ENCODE results near the gene IGFBP4.

IGFBP4 gene

DNA sequence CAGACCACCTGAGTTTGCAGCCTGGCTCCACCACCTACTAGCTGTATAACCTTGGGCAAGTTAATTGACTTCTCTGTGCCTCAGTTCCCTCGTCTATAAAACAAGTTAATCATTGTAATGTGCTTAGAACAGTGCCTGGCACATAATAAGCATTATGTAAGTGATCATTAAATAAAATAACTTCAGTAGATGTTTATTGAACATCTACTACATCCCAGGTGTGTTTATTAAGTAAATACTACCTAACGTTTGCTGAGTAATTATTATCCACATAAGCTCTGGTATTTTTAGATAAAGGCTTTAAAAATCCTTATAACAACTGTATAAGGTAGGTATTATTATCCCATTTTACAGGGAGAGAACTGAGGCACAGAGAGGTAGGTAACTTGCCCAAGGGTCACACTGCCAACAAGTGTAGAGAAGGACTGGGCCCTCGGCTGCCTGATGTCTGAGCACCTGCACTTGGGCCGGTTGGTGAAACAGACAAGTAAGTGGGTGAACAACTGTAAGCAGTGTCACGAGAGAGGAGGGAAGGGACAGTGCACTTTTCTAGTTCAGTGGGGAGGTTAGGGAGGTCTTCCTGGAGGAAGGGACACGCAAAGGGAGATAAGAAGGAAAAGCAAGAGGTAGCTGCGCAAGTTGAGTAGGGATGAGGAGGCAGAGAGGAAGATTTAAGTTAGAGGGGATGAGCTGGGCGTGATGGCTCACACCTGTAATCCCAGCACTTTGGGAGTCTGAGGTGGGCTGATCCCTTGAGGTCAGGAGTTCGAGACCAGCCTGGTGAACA lies 53.6 kb downstream of the IGFBP4 start:
- Mint-ChIP-seq H3K9me3 (no peaks in the 10 kb centered on the region), H3K27me3 (peaks cover 4% of the 10 kb centered on the region), H3K4me1 (peaks cover 8% of the 10 kb centered on the region), H3K36me3 (ENCODE audit: low read depth) (no peaks in the 10 kb centered on the region), H3K27ac (peak overlapping the region; percentile 32), H3K4me3 (no peak overlapping the region)
- no peak for DNase-seq
- ATAC-seq: no peak

DNA sequence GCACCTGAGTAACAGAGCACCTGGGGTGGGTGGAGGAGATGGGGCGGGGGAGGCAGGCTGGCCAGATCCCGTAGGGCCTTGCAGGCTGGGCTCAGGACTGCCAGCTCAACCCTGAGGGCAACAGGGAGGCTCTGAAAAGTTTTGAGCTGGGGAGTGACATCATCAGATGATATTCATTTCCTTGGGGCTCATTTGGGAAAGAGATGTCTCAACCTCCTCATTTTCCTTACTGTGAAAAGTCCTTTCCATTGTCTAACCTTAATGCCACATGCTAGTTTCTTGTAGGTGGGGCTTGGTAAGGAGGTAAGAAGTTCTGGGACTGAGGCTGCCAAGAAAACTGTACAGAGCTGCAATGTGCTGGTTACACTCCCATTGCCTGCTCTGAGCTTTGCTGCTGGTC lies 54.4 kb downstream of the IGFBP4 start:
- Mint-ChIP-seq H3K27ac (no peak overlapping the region), H3K4me1 (peaks cover 6% of the 10 kb centered on the region), H3K4me3 (no peak overlapping the region), H3K36me3 (ENCODE audit: low read depth) (no peaks in the 10 kb centered on the region), H3K27me3 (peaks cover 4% of the 10 kb centered on the region), H3K9me3 (no peaks in the 10 kb centered on the region)
- no peak for ATAC-seq
- no peak for DNase-seq

DNA sequence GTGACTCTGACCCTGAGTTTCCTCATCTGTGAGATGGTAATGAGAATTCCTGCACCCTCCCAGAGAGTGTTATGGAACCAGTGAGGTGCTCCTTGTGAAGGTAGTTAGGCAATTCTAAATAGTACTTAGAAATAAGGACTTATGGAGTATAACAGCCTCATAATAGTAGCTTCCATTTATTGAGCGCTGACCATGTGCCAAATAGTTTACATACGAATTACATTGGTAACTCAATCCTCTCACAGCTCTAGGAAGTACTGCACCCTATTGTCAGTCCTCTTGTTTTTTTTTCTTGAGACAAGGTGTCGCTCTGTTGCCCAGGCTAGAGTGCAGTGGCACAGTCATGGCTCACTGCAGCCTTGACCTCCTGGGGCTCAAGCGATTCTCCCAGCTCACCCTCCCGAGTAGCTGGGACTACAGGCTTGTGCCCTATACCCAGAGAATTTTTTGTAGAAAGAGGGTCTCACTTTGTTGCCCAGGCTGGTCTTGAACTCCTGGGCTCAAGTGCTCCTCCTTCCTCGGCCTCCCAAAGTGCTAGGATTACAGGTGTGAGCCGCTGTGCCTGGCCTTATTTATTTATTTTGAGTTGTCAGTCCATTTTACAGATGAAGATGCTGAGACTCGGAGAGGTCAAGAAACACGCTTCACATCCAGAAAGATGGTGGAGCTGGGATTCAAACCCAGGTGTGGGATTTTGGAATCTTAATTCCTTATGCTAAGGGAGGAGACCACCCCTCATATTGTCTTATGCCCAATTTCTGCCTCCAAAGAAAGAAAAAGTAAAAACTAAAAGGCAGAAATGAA lies 55.2 kb downstream of the IGFBP4 start:
- Mint-ChIP-seq H3K27ac (no peak overlapping the region), H3K4me3 (no peak overlapping the region)

DNA sequence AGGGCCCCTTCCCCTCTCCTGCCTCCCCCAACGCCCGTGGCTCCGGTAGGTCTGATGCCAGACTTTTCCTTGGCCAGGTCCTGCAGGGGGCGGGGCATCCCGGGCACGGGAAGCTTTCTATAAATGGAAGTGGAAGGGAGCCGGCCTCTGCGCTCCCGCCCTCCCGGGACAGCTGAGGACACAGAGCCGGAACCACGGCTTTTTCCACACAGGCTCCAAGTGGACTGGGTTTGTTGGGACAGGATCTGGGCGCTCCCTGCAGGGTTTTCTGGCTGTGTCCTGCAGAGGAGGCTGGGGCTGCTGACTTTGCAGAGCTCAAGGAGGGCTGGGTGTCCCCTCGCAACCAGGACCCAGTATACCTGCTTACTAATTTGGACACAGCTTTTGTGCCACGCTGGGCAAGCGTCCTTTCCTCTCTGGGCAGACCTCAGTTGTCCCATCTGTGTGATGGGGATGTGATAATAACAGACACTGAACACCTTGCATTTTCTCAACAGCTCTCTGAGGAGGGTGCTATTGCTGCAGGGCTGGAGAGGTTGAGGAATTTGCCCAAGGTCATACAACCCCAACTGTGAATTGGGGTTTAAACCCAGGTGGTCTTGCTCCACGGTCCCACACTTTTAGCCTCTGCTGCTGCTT lies 56.4 kb downstream of the IGFBP4 start:
- DNase-seq: no peak
- ATAC-seq: no peak

More for the DNA sequence above, 55.2 kb downstream of the IGFBP4 start:
- DNase-seq (no peak), ATAC-seq (no peak)
- H3K27me3 Mint-ChIP-seq: peaks cover 4% of the 10 kb centered on the region
- H3K36me3 Mint-ChIP-seq (ENCODE audit: low read depth): no peaks in the 10 kb centered on the region
- peaks cover 6% of the 10 kb centered on the region for H3K4me1 Mint-ChIP-seq
- H3K9me3 Mint-ChIP-seq: no peaks in the 10 kb centered on the region

DNA sequence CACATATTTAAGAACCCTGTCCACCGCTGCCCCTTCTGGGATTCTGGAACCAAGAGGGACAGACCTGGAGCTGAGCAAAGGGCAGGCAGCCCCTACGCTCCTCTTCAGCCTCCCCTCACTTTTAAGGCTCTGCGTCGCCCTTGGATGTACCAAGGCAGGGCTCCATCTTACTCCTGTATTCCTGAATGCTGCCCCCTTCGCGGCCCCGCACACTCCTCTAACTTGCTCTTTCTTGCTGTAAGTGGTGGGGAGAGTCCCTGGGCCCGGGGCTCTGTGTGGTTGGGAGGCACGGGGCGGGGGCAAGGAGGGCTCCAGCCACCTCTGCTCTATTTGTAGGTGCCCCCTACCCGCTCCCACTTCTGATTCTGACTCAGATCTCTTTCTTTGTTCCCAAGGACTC lies 56.9 kb downstream of the IGFBP4 start:
- H3K4me1 Mint-ChIP-seq: no peaks in the 10 kb centered on the region
- H3K9me3 Mint-ChIP-seq: no peaks in the 10 kb centered on the region
- ATAC-seq: no peak
- peak overlapping the region; percentile 31 for H3K27ac Mint-ChIP-seq
- H3K36me3 Mint-ChIP-seq (ENCODE audit: low read depth): no peaks in the 10 kb centered on the region
- no peak for DNase-seq
- no peak overlapping the region for H3K4me3 Mint-ChIP-seq
- peaks cover 4% of the 10 kb centered on the region for H3K27me3 Mint-ChIP-seq

More for the DNA sequence above, 56.4 kb downstream of the IGFBP4 start:
- no peak overlapping the region for H3K4me3 Mint-ChIP-seq
- H3K27me3 Mint-ChIP-seq: peaks cover 4% of the 10 kb centered on the region
- no peaks in the 10 kb centered on the region for H3K9me3 Mint-ChIP-seq
- H3K27ac Mint-ChIP-seq: no peak overlapping the region
- no peaks in the 10 kb centered on the region for H3K4me1 Mint-ChIP-seq
- H3K36me3 Mint-ChIP-seq (ENCODE audit: low read depth): no peaks in the 10 kb centered on the region

DNA sequence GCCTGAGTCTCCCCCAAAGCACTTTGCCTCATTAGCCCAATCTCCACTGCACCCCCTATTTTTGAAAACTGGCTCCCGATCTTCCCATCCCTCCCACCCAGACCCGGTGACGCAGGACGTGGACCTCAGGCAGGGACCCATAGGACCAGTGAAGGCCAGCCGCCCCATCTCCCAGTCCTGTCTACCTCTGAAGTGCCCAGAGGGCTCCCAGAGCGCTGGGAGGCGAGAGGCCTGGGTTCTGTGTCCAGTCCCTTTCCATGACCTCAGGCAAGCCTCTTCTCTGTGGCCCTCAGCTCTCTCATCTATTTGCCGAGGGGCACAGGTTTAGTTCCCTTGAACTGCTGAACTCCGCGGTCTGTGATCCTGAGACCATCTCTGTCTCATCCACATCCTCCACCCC lies 57.5 kb downstream of the IGFBP4 start:
- no peaks in the 10 kb centered on the region for H3K36me3 Mint-ChIP-seq (ENCODE audit: low read depth)
- H3K9me3 Mint-ChIP-seq: no peaks in the 10 kb centered on the region
- DNase-seq: no peak
- ATAC-seq: no peak
- H3K27me3 Mint-ChIP-seq: peaks cover 4% of the 10 kb centered on the region
- no peak overlapping the region for H3K4me3 Mint-ChIP-seq
- no peaks in the 10 kb centered on the region for H3K4me1 Mint-ChIP-seq
- no peak overlapping the region for H3K27ac Mint-ChIP-seq

DNA sequence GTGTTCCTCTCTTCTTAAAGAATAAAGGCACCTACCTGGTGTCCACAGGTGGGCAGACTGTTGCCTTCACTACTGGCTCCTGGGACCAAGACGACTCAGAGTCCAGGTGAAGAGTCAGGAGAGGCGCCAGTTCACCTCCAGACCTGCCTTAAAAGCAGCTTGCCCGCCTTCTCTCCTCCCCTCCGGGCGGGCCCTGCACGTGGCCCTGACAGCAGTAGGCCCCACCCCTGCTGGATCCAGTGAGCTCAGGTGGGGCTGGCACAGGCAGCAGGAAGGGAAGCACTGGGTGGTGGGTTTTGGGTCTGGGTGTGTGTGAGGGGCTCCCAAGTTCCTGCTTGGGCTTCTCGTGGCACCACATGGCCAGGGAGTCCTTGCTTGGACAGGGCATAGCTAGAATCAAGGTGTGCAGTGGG lies 58.3 kb downstream of the IGFBP4 start, which contains the start of gene TNS4:
TSS of gene TNS4 (minus strand) at position 125 of the 413 bp plus-strand sequence. CDS start 5,198 bp downstream, outside the sequence.
- Mint-ChIP-seq H3K9me3 (no peaks in the 10 kb centered on the region), H3K4me3 (no peak within 1 kb of the TSS), H3K4me1 (no peaks in the 10 kb centered on the region), H3K36me3 (ENCODE audit: low read depth) (no peaks in the 10 kb centered on the region), H3K27me3 (peaks cover 4% of the 10 kb centered on the region), H3K27ac (peak within 1 kb of the TSS; percentile 31)
- DNase-seq (no peak), ATAC-seq (no peak)

DNA sequence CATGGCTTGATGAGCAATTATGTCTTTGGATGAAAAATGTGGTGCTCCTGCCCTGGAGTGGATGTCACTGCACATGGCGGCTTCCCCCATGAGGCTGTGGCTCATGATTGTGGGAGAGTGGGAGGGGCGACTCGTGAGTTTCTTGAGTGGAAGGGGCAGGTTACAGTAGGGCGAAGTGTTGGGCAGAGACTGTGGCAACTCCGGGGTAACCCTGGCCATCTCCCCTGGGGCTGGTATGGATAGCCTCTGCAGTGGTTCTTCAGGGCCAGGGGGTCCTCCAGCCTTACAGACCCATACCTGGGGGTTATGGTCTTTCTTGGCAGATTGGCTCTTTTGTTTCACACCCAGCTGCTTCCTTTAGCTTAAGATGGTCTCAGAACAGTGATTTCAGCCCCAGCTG lies 59.5 kb downstream of the IGFBP4 start:
- no peak for ATAC-seq
- Mint-ChIP-seq H3K27me3 (peaks cover 4% of the 10 kb centered on the region), H3K9me3 (no peaks in the 10 kb centered on the region), H3K36me3 (ENCODE audit: low read depth) (no peaks in the 10 kb centered on the region), H3K4me1 (no peaks in the 10 kb centered on the region), H3K4me3 (no peak overlapping the region), H3K27ac (peak overlapping the region; percentile 36)
- no peak for DNase-seq

DNA sequence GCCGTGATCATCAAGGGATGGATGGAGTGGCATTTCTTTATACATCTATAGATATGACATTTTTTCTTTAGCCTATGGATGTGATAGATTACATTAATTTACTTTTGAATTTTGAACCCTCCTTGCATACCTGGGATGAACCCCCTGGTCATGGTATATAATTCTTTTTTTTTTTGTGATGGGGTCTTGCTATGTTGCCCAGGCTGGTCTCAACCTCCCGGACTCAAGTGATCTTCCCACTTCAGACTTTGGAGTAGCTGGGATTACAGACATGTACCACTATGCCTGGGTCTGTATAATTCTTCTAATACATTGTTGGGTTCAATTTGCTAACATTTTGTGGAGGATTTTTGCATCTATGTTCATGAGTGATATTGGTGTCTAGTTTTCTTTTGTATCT lies 59.9 kb downstream of the IGFBP4 start:
- DNase-seq: no peak
- Mint-ChIP-seq H3K4me3 (no peak overlapping the region), H3K9me3 (no peaks in the 10 kb centered on the region), H3K4me1 (no peaks in the 10 kb centered on the region), H3K27me3 (peaks cover 4% of the 10 kb centered on the region), H3K36me3 (ENCODE audit: low read depth) (no peaks in the 10 kb centered on the region), H3K27ac (no peak overlapping the region)
- ATAC-seq: no peak

DNA sequence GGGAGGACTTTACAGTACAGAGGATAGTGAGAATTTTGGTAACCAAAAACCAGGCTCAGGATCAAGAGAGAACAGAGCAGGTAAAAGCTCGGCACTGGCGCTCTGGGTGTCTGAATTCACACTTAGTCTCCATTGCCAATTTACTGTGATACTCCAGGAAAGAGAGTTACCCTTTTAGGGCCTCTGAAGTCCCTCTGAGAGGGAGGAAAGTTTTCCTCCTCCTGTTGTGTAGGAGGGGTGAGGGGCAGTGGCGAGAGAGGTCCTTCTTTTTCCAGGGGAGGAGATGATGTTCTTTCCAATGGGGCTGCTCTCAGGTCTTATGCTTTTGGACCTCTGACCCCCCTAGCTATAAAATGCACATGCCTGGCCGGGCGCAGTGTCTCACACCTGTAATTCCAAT lies 63.5 kb downstream of the IGFBP4 start:
- no peak overlapping the region for H3K27ac Mint-ChIP-seq
- no peaks in the 10 kb centered on the region for H3K4me1 Mint-ChIP-seq
- no peaks in the 10 kb centered on the region for H3K27me3 Mint-ChIP-seq
- DNase-seq (no peak), ATAC-seq (no peak)
- no peaks in the 10 kb centered on the region for H3K9me3 Mint-ChIP-seq
- H3K4me3 Mint-ChIP-seq: no peak overlapping the region
- H3K36me3 Mint-ChIP-seq (ENCODE audit: low read depth): no peaks in the 10 kb centered on the region

All from activated naive CD8-positive, alpha-beta T cell treated with anti-CD3 and anti-CD28 coated beads, Interleukin-2, amount 50 U/mL, for 24 hours (primary cell).